GM12874 (cell line): Measurements from ENCODE around the gene PLSCR3.

ENCODE experiments used
- TF ChIP-seq, protein P1 (sequence below): IDR thresholded peaks from 2 replicates; pipeline ENCODE4 v1.5.1; 2011; ENCODE audit warnings: low read depth, mild to moderate bottlenecking, control low read depth, low read length, moderate library complexity; ENCODE audit not compliant: insufficient read depth

The PLSCR3 gene

DNA sequence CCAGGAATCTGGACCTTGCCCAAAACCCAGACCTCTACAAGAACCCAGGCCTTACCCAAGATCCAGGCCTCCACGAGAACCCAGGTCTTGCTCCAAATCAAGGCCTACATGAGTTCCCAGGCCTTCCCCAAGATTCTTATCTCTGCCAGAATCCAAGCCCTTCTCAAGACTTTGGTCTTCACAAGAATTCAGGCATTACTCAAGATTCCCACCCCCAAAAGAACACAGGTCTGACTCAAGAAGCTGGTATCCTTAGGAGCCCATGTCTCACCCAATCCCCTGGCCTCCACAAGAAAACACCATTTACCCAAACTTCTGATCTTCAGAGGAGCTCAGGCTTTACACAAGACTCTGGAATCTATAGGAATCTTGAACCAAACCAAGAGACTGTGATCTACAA lies 36.9 kb upstream of the PLSCR3 start:
- TF ChIP-seq, protein P1, sequence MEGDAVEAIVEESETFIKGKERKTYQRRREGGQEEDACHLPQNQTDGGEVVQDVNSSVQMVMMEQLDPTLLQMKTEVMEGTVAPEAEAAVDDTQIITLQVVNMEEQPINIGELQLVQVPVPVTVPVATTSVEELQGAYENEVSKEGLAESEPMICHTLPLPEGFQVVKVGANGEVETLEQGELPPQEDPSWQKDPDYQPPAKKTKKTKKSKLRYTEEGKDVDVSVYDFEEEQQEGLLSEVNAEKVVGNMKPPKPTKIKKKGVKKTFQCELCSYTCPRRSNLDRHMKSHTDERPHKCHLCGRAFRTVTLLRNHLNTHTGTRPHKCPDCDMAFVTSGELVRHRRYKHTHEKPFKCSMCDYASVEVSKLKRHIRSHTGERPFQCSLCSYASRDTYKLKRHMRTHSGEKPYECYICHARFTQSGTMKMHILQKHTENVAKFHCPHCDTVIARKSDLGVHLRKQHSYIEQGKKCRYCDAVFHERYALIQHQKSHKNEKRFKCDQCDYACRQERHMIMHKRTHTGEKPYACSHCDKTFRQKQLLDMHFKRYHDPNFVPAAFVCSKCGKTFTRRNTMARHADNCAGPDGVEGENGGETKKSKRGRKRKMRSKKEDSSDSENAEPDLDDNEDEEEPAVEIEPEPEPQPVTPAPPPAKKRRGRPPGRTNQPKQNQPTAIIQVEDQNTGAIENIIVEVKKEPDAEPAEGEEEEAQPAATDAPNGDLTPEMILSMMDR, result no peak

DNA sequence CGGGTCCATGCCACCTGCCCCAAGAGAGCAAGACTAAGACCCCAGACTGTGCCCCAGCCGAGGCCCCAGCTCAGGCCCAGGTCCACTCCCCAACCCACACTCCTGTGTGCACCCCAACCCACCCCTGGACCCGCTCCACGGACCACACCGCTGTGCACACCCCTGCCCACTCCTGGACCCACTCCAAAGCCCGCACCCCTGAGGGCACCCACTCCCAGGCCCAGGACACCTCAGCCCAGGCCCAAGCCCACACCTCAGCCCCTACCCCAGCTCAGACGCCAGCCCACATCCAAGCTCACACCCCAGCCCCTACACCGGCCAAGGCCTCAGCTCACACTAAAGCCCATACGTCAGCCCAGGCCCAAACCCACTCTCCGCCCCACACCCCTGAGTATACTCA lies 35.4 kb upstream of the PLSCR3 start:
- TF ChIP-seq, protein P1, result no peak

DNA sequence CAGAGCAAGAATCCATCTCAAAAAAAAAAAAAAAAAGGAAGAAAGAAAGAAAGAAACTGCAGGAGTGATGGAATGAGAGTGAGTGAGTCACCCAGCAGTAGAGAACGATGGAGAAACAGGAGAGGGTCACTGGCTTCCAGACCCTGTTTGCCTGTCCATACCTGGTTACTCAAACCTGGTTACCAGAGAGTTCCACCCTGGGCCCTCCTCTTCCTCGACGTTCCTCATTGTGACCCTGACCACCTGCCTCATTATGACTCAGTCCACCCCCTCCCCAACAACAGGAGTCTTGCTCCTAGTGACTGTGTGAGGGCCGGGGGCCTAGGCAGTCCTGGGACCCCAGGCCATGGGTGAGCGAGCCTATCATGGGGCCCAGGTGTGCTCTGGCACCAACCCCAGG lies 34.2 kb upstream of the PLSCR3 start, which contains the start of gene SPEM3:
SPEM3 (plus strand) TSS at position 301 of the 400 bp plus-strand sequence; CDS start at position 347, 46 bp downstream.
- TF ChIP-seq, protein P1, result no peak

DNA sequence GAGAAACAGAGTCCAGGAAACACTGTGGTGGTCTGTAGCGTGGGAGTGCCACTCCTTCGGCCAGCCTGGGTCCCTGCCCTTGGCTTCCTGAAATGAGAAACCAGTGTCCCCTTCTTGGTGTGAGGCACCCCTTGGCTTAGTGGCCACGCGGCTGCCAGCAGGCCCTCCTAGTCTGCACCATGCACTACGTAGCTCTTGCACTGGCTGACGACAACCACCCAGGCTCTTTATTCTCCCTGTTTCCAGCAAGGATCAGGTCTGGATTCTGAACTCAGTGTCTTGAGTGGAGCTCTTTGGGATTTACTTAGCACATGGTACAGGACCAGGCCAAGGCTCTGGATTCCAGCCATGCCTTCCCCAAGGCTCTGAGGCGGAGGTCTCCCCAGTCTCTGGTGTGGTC lies 33.2 kb upstream of the PLSCR3 start:
- TF ChIP-seq, protein P1, result no peak

DNA sequence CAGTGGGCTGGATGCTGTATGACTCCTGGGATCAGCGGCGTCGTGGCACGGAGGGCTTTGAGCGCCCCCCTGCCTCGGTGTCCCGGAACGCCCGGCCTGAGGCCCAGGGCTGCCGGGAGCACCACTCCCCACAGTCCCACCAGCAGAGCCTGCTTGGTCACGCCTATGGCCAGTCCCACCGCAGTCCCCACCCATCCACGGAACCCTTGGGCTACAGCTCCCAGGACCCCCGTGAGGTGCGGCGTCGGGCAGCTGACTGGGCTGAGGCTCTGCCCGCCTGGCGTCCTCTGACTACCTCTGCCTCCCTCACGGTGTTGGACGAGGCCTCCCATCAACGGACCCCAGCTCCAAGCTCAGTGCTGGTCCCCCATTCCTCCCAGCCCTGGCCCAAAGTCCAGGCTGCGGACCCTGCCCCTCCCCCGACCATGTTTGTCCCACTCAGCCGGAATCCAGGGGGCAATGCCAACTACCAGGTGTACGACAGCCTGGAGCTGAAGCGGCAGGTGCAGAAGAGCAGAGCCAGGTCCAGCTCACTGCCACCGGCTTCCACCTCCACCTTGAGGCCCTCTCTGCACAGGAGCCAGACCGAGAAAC lies 32.7 kb upstream of the PLSCR3 start:
- TF ChIP-seq, protein P1, result no peak

DNA sequence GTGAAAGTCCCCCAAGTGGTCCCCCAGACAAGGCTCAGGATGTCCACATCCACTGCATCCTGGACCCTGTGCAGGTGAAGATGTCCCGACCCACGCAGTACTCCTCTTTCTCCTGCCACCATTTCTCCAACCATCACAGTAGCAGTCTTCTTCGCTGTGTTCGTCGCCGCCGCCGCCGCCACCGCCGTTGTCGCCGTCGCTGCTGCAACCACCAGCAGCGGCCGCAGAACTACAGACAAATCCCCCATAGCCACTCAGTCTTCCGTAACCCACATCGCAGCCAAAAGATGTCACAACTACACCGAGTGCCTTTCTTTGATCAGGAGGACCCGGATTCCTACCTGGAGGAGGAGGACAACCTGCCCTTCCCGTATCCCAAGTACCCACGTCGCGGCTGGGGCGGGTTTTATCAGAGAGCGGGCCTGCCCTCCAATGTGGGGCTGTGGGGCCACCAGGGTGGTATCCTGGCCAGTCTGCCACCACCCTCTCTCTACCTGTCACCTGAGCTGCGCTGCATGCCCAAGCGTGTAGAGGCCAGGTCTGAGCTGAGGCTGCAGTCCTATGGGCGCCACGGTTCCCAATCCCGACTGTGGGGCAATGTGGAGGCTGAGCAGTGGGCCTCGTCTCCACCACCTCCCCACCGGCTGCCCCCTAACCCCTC lies 32.0 kb upstream of the PLSCR3 start:
- TF ChIP-seq, protein P1, result no peak

DNA sequence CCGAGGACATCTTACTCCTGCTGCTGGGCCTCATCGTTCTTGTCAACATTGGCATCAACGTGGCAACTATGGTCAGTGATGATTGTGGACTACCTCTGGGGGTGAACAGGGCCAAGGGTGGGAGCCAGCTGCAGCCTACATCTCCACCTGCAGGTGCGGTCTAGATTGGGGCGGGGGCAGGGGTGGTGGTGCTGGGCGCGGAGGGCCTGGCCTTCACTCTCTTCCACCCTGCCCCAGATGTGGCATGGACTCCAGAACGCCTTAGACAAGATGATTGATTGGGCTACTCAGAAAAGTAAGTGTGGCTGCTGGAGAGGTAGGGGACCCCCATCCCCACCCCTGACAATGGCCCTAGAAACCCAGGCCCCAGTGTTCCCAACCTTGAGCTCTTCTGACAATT lies 31.4 kb upstream of the PLSCR3 start:
- TF ChIP-seq, protein P1, result no peak
